Colonic mucosa (tissue), 4 donors: Measurements from ENCODE around the gene GTF2A2. TPM values are rescaled to one million over a fixed set of nuclear protein-coding genes. Genes with fewer than 3 reads are reported as not detected.

ENCODE experiments used
- DNase-seq: peaks from one replicate; pipeline ENCODE4 v3.0.0-alpha.2; 2020
- H3K27ac ChIP-seq: fragments of 200-600 bp; one replicate; pipeline ENCODE4 v1.8.0; 2021
- H3K27me3 ChIP-seq: fragments of 200-600 bp; one replicate; pipeline ENCODE4 v1.8.0; 2021
- H3K36me3 ChIP-seq: fragments of 200-600 bp; one replicate; pipeline ENCODE4 v1.8.0; 2021
- H3K4me1 ChIP-seq: fragments of 200-600 bp; one replicate; pipeline ENCODE4 v1.8.0; 2021; ENCODE audit warnings: mild to moderate bottlenecking
- H3K4me3 ChIP-seq: fragments of 200-600 bp; one replicate; pipeline ENCODE4 v1.8.0; 2021
- H3K9ac ChIP-seq, 2 donors: one replicate each; pipeline ENCODE4 v1.7.0; 2013; ENCODE audit warnings: control low read depth in 2 of 2, low read depth in 2 of 2, low read length in 2 of 2
- H3K9me3 ChIP-seq: fragments of 200-600 bp; one replicate; pipeline ENCODE4 v1.8.0; 2021
- intact Hi-C: fragments of 100-400 bp; cut with DNase I; formaldehyde crosslinking; loops from one replicate; pipeline ENCODE4 v1.14.1; 2022
- total RNA-seq, 2 donors: library from RNA; stranded (reverse); fragmentation: NEBNext Ultra II Directional in 1 of 2; extraction: Animal tissue kit (Norgen Biotek cat#: 25700) in 1 of 2; gene quantifications; one replicate each; pipeline ENCODE4 v1.2.1, GENCODE V29; 2021
- TF ChIP-seq, protein P1 (sequence below): fragments of 200-600 bp; IDR thresholded peaks from one replicate; pipeline ENCODE4 v1.8.0; 2022; ENCODE audit warnings: antibody characterized with exemption, mild to moderate bottlenecking
- donor health status: healthy.
- donor health status: DM: no; HTN: no; CAD: no.
- donor health status: DM: no; HTN: no; CAD: no.

The GTF2A2 gene
- total RNA-seq, 2 donors from 2014 or later, result 117 to 143 TPM

DNA sequence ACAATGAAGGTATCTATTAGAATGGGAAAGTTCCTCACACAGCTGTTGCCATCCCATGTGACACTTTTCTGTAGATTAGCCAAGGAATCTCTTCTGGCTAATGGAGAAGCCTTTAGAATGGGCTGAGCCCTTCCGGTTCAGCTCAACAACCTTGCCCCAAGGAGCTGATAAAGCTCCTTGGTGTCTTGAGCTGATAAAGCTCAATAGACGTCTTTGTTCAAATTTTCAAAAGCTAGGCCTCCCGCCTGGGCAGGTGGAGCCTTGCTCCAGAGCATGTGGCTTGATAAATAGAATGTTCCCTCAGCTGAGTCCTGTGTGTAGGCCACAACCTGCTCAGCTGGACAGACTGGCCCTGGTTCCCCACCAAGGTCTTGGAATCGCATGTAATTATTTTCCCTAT, 39.0 kb upstream of the GTF2A2 start:
- H3K9me3 ChIP-seq, result no peaks in the 10 kb centered on the region
- no peak for DNase-seq
- intact Hi-C loops, result loop anchor here (10.0 kb wide), 1 partner anchor 628 kb away; no protein-coding TSS in a partner anchor
- TF ChIP-seq, protein P1, sequence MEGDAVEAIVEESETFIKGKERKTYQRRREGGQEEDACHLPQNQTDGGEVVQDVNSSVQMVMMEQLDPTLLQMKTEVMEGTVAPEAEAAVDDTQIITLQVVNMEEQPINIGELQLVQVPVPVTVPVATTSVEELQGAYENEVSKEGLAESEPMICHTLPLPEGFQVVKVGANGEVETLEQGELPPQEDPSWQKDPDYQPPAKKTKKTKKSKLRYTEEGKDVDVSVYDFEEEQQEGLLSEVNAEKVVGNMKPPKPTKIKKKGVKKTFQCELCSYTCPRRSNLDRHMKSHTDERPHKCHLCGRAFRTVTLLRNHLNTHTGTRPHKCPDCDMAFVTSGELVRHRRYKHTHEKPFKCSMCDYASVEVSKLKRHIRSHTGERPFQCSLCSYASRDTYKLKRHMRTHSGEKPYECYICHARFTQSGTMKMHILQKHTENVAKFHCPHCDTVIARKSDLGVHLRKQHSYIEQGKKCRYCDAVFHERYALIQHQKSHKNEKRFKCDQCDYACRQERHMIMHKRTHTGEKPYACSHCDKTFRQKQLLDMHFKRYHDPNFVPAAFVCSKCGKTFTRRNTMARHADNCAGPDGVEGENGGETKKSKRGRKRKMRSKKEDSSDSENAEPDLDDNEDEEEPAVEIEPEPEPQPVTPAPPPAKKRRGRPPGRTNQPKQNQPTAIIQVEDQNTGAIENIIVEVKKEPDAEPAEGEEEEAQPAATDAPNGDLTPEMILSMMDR, result no peak
- H3K4me1 ChIP-seq, result no peaks in the 10 kb centered on the region
- H3K4me3 ChIP-seq, result no peak overlapping the region
- no peaks in the 10 kb centered on the region for H3K27me3 ChIP-seq
- no peak overlapping the region for H3K9ac ChIP-seq
- H3K36me3 ChIP-seq, result no peaks in the 10 kb centered on the region
- H3K27ac ChIP-seq, result no peak overlapping the region

DNA sequence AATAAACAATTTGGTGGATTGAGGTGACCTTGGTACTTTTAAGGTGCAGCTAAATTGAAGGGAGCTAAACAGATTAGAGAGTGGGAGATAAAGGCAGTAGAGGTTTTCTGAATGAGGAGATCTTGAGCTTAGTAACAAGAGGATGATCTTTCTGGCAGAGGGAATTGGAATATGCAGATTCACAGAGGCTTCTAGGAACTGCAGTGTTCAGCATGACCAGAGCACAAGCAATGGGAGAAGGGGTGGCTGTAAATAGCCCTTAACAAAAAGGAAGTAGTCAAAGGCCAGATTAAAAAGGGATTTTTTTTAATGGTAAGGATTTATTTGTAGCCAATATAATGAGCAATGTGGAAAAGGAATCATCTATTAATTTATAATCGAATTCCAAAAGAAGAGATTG, 37.5 kb upstream of the GTF2A2 start:
- H3K27me3 ChIP-seq, result no peaks in the 10 kb centered on the region
- H3K27ac ChIP-seq, result no peak overlapping the region
- H3K4me1 ChIP-seq, result no peaks in the 10 kb centered on the region
- H3K9ac ChIP-seq, result no peak overlapping the region
- no peak overlapping the region for H3K4me3 ChIP-seq
- no peak for DNase-seq
- intact Hi-C loops, result loop anchor here (5.0 to 10.0 kb wide), 2 partner anchors 488 to 630 kb away; no protein-coding TSS in a partner anchor
- H3K9me3 ChIP-seq, result no peaks in the 10 kb centered on the region
- no peaks in the 10 kb centered on the region for H3K36me3 ChIP-seq
- TF ChIP-seq, protein P1, result no peak

DNA sequence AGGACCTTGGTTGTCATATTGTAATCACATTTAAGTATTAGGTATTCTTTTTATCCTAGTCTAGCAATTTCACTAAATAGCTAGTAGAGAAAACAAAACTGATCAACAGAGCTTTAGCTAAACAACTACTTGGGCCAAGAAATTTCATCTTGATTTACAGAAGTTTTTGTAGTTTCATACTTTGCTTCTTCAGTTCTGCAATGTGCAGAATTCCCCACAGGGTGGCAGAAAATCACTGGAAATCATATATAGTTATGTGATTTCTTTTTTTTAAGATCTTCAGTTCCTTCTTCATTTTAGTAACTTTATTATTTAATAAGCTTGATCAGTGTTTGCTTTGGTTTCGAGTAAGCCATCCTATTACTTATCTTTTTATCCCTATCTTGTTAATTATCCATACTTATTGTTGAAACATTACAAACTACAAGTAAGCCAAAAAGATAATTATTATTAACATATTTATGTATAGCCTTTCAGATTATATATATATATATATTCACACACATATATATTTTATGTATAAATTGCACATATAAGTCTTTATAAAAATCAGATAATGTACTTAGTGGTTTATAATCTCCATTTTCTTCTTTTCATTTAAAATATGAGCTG, 34.0 kb upstream of the GTF2A2 start:
- peak; percentile 55 for DNase-seq
- Histone ChIP-seq H3K9ac (no peak overlapping the region), H3K36me3 (no peaks in the 10 kb centered on the region), H3K4me3 (no peak overlapping the region), H3K4me1 (peaks cover 2% of the 10 kb centered on the region), H3K27me3 (no peaks in the 10 kb centered on the region), H3K27ac (no peak overlapping the region), H3K9me3 (no peaks in the 10 kb centered on the region)
- TF ChIP-seq, protein P1, result peak; percentile 75
- intact Hi-C loops, result loop anchor here (5.0 to 10.0 kb wide), 2 partner anchors 491 to 634 kb away; no protein-coding TSS in a partner anchor

DNA sequence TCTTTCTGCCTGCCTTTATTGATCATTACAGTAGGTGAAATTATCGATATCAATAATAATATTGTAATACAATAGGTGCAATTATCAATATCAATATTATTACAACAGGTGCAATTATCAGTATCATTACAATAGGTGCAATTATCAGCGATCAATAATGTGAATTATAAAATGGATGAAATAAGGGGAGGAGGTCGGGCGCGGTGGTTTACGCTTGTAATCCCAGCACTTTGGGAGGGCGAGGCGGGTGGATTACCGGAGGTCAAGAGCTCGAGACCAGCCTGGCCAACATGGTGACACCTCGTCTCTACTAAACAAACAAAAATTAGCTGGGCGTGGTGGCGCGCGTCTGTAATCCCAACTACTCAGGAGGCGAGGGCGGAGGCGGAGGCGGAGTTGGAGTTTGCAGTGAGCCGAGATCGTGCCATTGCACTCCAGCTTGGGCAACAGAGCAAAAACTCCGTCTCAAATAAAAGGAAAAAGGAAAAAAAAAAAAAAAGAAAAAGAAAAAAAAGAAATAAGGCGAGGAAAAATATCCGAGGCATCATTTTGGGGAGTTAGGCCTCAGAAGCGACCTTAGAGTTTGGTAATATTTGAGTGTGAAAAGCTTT, 32.4 kb upstream of the GTF2A2 start:
- H3K36me3 ChIP-seq, result no peaks in the 10 kb centered on the region
- peak overlapping the region; percentile 78 for H3K4me3 ChIP-seq
- H3K4me1 ChIP-seq, result peaks cover 8% of the 10 kb centered on the region
- H3K27me3 ChIP-seq, result no peaks in the 10 kb centered on the region
- TF ChIP-seq, protein P1, result no peak
- peak overlapping the region; percentile 100 for H3K27ac ChIP-seq
- DNase-seq, result peak; percentile 94
- H3K9ac ChIP-seq, result peak overlapping the region; percentile 64 to 98
- intact Hi-C loops, result loop anchor here (5.0 to 10.0 kb wide), 2 partner anchors 493 to 635 kb away; no protein-coding TSS in a partner anchor
- no peaks in the 10 kb centered on the region for H3K9me3 ChIP-seq

DNA sequence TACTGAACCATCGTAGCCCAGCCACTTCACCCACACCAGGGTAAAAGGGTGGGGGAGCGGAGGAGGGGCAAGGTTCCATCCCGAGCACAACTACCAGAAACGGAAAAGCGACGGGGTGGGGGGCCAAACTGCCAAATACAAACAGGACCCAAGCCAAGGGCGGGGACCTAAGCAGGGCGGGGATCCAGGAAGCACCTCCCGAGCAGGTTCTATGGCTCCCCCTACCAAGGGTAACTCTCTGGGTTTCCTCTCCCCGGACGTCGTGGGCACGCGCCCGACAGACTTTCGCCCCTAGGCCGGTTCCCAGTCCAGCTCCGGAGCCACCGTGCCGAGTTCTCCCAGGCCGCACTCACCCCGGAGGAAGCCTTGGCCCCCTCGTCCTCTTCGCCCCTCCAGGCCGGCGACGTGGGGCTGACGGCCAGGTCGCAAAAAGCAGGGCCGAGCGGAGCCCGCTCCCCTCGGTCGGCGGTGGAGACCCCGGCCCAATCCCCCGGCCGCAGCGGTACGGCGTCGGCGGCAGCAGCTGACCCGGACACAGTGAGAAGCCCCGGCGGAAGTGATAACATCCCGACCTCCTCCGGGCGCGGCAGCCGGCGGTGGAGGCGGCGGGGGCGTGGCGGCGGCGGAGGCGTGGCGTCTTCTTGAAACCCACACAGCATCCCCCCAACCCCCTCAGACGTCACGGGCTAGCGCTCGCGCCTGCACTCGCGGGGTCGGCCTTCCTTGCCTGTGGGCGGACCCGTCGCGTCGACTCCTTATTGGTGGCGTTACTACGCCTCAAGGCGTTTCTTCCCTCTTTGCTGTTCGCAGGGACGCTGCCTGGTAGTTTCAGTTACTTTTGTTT, 31.7 kb upstream of the GTF2A2 start, which contains the start of gene BNIP2:
Gene BNIP2 (minus strand): TSS at position 539 of the 844 bp plus-strand sequence. CDS start 6,863 bp downstream, outside the sequence.
- Histone ChIP-seq H3K4me3 (peak within 1 kb of the TSS; percentile 78), H3K4me1 (peaks cover 8% of the 10 kb centered on the region), H3K9me3 (no peaks in the 10 kb centered on the region), H3K9ac (peak within 1 kb of the TSS; percentile 98 to 99), H3K27me3 (no peaks in the 10 kb centered on the region), H3K36me3 (no peaks in the 10 kb centered on the region), H3K27ac (peak within 1 kb of the TSS; percentile 100)
- intact Hi-C loops, result no loop called here
- TF ChIP-seq, protein P1, result no peak
- peak; percentile 99 for DNase-seq
